ENCODE data around the gene NID2. TPM values are rescaled to one million over a fixed set of nuclear protein-coding genes. Genes with fewer than 3 reads are reported as not detected.
A peak's percentile ranks its signal among the peaks of the same experiment; 100 is the strongest.

NID2 gene
- total RNA-seq, 1 donor = 146 TPM

- TF ChIP-seq, protein P1, sequence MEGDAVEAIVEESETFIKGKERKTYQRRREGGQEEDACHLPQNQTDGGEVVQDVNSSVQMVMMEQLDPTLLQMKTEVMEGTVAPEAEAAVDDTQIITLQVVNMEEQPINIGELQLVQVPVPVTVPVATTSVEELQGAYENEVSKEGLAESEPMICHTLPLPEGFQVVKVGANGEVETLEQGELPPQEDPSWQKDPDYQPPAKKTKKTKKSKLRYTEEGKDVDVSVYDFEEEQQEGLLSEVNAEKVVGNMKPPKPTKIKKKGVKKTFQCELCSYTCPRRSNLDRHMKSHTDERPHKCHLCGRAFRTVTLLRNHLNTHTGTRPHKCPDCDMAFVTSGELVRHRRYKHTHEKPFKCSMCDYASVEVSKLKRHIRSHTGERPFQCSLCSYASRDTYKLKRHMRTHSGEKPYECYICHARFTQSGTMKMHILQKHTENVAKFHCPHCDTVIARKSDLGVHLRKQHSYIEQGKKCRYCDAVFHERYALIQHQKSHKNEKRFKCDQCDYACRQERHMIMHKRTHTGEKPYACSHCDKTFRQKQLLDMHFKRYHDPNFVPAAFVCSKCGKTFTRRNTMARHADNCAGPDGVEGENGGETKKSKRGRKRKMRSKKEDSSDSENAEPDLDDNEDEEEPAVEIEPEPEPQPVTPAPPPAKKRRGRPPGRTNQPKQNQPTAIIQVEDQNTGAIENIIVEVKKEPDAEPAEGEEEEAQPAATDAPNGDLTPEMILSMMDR (IDR thresholded peaks at IDR 0.05; ENCODE audit: insufficient read depth, low read length) = no peak
- no peak overlapping the region for H3K4me3 ChIP-seq (ENCODE audit: low read depth, low read length)
- DNase-seq (ENCODE audit: low read depth) = peak; percentile 70
These were observed 10.5 kb downstream of the NID2 start for GRCh38 chr14:52058341-52058740.

GRCh38 chr14:52055167-52055566 is 13.7 kb downstream of the NID2 start:
- DNase-seq (ENCODE audit: low read depth) = peak; percentile 64
- H3K4me3 ChIP-seq (ENCODE audit: low read depth, low read length) = no peak overlapping the region
- TF ChIP-seq, protein P1 (IDR thresholded peaks at IDR 0.05; ENCODE audit: insufficient read depth, low read length) = no peak

- TF ChIP-seq, protein P1 (IDR thresholded peaks at IDR 0.05; ENCODE audit: insufficient read depth, low read length) = no peak
- H3K4me3 ChIP-seq (ENCODE audit: low read depth, low read length) = no peak overlapping the region
These were observed 14.2 kb downstream of the NID2 start for GRCh38 chr14:52054678-52055077.

GRCh38 chr14:52053044-52053443 is 15.8 kb downstream of the NID2 start:
- peak overlapping the region; percentile 29 for H3K4me3 ChIP-seq (ENCODE audit: low read depth, low read length)
- TF ChIP-seq, protein P1 (IDR thresholded peaks at IDR 0.05; ENCODE audit: insufficient read depth, low read length) = no peak
- peak; percentile 92 for DNase-seq (ENCODE audit: low read depth)

More at GRCh38 chr14:52054678-52055077, 14.2 kb downstream of the NID2 start:
- DNase-seq (ENCODE audit: low read depth) = no peak

DNA sequence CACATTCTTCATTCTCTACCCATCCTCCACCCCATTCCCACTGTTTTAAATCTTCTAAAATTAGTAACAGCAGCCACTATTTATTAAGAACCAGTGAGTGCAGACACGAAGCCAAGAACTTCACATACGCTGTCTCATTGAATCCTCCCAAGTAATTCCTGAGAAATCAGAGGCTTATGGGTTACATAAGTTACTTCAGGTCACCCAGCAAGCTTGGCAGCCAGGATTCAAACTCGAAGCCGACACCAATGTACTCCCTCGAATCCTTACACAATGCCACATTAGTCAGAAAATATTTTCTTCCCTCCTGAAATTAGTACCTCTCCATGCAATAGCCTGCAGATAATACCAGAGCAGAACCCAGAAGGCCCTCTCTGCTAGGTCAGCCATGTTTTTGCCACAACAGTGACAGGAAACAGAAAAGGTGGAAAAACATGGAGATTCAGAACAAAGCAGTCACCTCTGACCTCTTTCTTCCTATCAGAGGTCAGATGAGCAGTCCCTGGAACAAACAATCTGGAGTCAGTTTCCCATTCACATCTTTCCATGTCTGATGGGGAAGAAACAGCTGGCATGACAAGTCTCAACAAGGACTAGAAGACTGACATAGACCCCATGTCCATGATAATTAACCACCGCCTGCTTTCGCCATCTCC is 16.4 kb downstream of the NID2 start:
- TF ChIP-seq, protein P1 (IDR thresholded peaks at IDR 0.05; ENCODE audit: insufficient read depth, low read length) = no peak
- H3K4me3 ChIP-seq (ENCODE audit: low read depth, low read length) = peak overlapping the region; percentile 29
- peak; percentile 96 for DNase-seq (ENCODE audit: low read depth)

- DNase-seq (ENCODE audit: low read depth) = peak; percentile 65
- TF ChIP-seq, protein P1 (IDR thresholded peaks at IDR 0.05; ENCODE audit: insufficient read depth, low read length) = no peak
- H3K4me3 ChIP-seq (ENCODE audit: low read depth, low read length) = peak overlapping the region; percentile 11
These were observed 17.0 kb downstream of the NID2 start for GRCh38 chr14:52051871-52052270.

DNA sequence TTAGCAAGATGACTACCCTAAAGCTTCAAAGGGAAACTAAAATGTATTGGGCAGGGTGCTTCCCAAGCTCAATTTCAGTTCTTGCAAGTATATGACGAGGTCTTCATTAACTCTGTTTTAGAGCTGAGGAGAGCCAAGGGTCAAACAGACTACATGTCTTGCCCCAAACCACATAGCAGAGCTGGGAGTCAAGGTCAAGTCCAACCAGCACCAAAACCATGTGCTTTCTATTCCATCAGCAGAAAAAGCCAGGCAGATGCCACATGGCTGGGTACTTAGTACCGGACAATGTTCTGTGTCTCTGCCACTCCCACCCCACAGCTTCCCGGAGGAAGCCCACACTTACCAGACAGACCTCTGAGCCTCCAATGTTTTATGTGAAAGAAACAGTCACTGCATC is 17.6 kb downstream of the NID2 start:
- TF ChIP-seq, protein P1 (IDR thresholded peaks at IDR 0.05; ENCODE audit: insufficient read depth, low read length) = no peak
- peak; percentile 20 for DNase-seq (ENCODE audit: low read depth)

More for the DNA sequence above, 17.6 kb downstream of the NID2 start:
- H3K4me3 ChIP-seq (ENCODE audit: low read depth, low read length) = peak overlapping the region; percentile 20

Measured in fibroblast of the aortic adventitia (primary cell).